ENCODE data around the gene TMX2. TPM values are rescaled to one million over a fixed set of nuclear protein-coding genes. Genes with fewer than 3 reads are reported as not detected.

The TMX2 gene
- total RNA-seq, 1 donor from 2014 or later: 51.0 TPM

- H3K27ac Mint-ChIP-seq (ENCODE audit: unreplicated experiment): no peak overlapping the region
- peaks cover 9% of the 10 kb centered on the region for H3K27me3 Mint-ChIP-seq (ENCODE audit: unreplicated experiment)
- H3K4me1 Mint-ChIP-seq (ENCODE audit: unreplicated experiment): peaks cover 20% of the 10 kb centered on the region
- DNase-seq (ENCODE audit: low spot score): no peak
- H3K4me3 Mint-ChIP-seq (ENCODE audit: unreplicated experiment): no peak overlapping the region
- no peaks in the 10 kb centered on the region for H3K36me3 Mint-ChIP-seq (ENCODE audit: low read depth, unreplicated experiment)
- no peaks in the 10 kb centered on the region for H3K9me3 Mint-ChIP-seq (ENCODE audit: unreplicated experiment)
- TF ChIP-seq, protein P1, sequence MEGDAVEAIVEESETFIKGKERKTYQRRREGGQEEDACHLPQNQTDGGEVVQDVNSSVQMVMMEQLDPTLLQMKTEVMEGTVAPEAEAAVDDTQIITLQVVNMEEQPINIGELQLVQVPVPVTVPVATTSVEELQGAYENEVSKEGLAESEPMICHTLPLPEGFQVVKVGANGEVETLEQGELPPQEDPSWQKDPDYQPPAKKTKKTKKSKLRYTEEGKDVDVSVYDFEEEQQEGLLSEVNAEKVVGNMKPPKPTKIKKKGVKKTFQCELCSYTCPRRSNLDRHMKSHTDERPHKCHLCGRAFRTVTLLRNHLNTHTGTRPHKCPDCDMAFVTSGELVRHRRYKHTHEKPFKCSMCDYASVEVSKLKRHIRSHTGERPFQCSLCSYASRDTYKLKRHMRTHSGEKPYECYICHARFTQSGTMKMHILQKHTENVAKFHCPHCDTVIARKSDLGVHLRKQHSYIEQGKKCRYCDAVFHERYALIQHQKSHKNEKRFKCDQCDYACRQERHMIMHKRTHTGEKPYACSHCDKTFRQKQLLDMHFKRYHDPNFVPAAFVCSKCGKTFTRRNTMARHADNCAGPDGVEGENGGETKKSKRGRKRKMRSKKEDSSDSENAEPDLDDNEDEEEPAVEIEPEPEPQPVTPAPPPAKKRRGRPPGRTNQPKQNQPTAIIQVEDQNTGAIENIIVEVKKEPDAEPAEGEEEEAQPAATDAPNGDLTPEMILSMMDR (IDR thresholded peaks at IDR 0.05; ENCODE audit: unreplicated experiment): no peak
Observed at GRCh38 chr11:57729479-57729878, 17.1 kb downstream of the TMX2 start.

DNA sequence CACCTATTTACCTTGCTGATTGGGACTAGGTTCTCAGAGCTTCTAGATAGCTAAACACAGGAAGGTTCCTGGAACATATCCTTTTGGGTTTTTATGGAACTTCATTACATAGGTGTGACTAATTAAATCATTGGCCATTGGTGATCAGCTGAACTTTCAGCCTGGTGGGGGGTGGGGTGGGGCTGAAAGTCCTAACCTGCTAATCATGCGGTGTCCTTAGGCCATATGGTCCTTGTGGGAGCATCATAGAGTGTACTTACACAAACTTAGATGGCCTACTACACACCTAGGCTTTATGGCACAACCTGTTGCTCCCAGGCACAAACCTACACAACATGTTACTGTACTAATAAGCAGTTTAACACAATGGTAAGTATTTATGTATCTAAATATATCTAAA is 20.3 kb downstream of the TMX2 start:
- TF ChIP-seq, protein P1 (IDR thresholded peaks at IDR 0.05; ENCODE audit: unreplicated experiment): no peak
- Mint-ChIP-seq H3K36me3 (ENCODE audit: low read depth, unreplicated experiment) (peaks cover 8% of the 10 kb centered on the region), H3K27ac (ENCODE audit: unreplicated experiment) (peak overlapping the region; percentile 94), H3K9me3 (ENCODE audit: unreplicated experiment) (peaks cover 4% of the 10 kb centered on the region), H3K4me3 (ENCODE audit: unreplicated experiment) (no peak overlapping the region), H3K27me3 (ENCODE audit: unreplicated experiment) (peaks cover 4% of the 10 kb centered on the region), H3K4me1 (ENCODE audit: unreplicated experiment) (peaks cover 11% of the 10 kb centered on the region)
- DNase-seq (ENCODE audit: low spot score): no peak

DNA sequence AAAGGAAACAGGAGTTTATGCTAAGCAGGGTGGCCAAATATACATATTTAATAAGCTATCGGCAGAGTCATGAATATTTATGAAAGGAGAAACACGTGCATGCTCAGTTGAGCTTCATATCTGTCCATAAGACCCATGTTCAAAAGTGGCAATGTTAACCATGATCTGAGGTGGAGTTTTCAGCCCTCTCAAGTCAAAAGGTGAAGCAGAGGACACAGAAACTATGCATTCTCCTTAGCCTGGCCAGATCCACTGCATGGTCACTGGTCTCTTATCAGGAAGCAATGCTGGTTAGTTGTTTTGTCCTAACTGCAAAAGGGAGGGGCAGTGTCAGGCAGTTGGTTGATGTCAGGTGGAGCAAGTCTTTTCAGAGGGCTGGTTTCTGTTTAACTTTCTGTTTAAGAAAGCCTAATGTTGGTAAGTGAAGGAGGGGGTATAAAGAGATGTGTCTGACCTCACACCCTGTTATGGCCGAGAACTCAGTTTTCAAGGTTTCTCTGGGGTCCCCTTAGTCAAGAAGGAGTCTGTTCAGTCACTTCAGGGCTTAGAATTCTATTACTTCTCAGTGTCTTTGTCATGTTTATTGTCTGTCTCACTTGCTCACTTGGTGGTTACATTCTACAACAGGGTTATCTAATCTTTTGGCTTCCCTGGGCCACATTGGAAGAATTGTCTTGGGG is 23.4 kb downstream of the TMX2 start:
- Mint-ChIP-seq H3K4me1 (ENCODE audit: unreplicated experiment) (peaks cover 12% of the 10 kb centered on the region), H3K27ac (ENCODE audit: unreplicated experiment) (peak overlapping the region; percentile 32), H3K27me3 (ENCODE audit: unreplicated experiment) (peaks cover 2% of the 10 kb centered on the region), H3K4me3 (ENCODE audit: unreplicated experiment) (no peak overlapping the region), H3K9me3 (ENCODE audit: unreplicated experiment) (peaks cover 4% of the 10 kb centered on the region), H3K36me3 (ENCODE audit: low read depth, unreplicated experiment) (peaks cover 24% of the 10 kb centered on the region)
- TF ChIP-seq, protein P1 (IDR thresholded peaks at IDR 0.05; ENCODE audit: unreplicated experiment): no peak
- DNase-seq (ENCODE audit: low spot score): no peak

GRCh38 chr11:57741132-57742086 is 29.0 kb downstream of the TMX2 start, which contains the start of gene SELENOH:
TSS of gene SELENOH (plus strand) at chr11:57741491. CDS start at chr11:57741596, 105 bp downstream.
- H3K4me1 Mint-ChIP-seq (ENCODE audit: unreplicated experiment): peaks cover 33% of the 10 kb centered on the region
- H3K36me3 Mint-ChIP-seq (ENCODE audit: low read depth, unreplicated experiment): peaks cover 45% of the 10 kb centered on the region
- peak; percentile 92 for DNase-seq (ENCODE audit: low spot score)
- H3K27ac Mint-ChIP-seq (ENCODE audit: unreplicated experiment): peak within 1 kb of the TSS; percentile 99
- H3K9me3 Mint-ChIP-seq (ENCODE audit: unreplicated experiment): no peaks in the 10 kb centered on the region
- H3K27me3 Mint-ChIP-seq (ENCODE audit: unreplicated experiment): peaks cover 19% of the 10 kb centered on the region
- peak within 1 kb of the TSS; percentile 100 for H3K4me3 Mint-ChIP-seq (ENCODE audit: unreplicated experiment)
- TF ChIP-seq, protein P1 (IDR thresholded peaks at IDR 0.05; ENCODE audit: unreplicated experiment): no peak

All from endothelial cell (in vitro differentiated cells).